HG02763 (cell line): Measurements from ENCODE around the gene SLIRP.
"Not testable (repeated sequence)": the region's sequence is repeated elsewhere in the genome, so short reads cannot be mapped to it uniquely, and the experiment has no call there.

ENCODE experiments used
- ATAC-seq: cut with Tn5 transposase; IDR thresholded peaks from one replicate; pipeline ENCODE4 v1.9.1; 2021; ENCODE audit warnings: mild to moderate bottlenecking, moderate library complexity; ENCODE audit not compliant: unreplicated experiment

Gene SLIRP

GRCh38 chr14:77707724-77708408, at the start of gene SLIRP, which contains the start of gene ALKBH1:
Gene SLIRP, plus strand, starts transcription at chr14:77708103. Its CDS starts 9 bp downstream, at chr14:77708112.
Gene ALKBH1, minus strand, starts transcription at chr14:77708023. Its CDS starts 19 bp downstream, at chr14:77708004.
- ATAC-seq: peak; percentile 93

- ATAC-seq: no peak
Observed at GRCh38 chr14:77659831-77660230, 48.1 kb upstream of the SLIRP start.

GRCh38 chr14:77660754-77661153, 47.1 kb upstream of the SLIRP start:
- no peak for ATAC-seq

GRCh38 chr14:77661562-77661961, 46.3 kb upstream of the SLIRP start:
- not testable (repeated sequence) for ATAC-seq

GRCh38 chr14:77663293-77663692, 44.6 kb upstream of the SLIRP start:
- no peak for ATAC-seq

- ATAC-seq: no peak
Observed at GRCh38 chr14:77667331-77667730, 40.6 kb upstream of the SLIRP start.

GRCh38 chr14:77673193-77673592, 34.7 kb upstream of the SLIRP start:
- ATAC-seq: no peak

- ATAC-seq: no peak
Observed at GRCh38 chr14:77674931-77675330, 33.0 kb upstream of the SLIRP start.

- no peak for ATAC-seq
Observed at GRCh38 chr14:77681196-77682157, 26.4 kb upstream of the SLIRP start.

GRCh38 chr14:77682158-77682553, 25.7 kb upstream of the SLIRP start:
- no peak for ATAC-seq

GRCh38 chr14:77691259-77691658, 16.6 kb upstream of the SLIRP start:
- no peak for ATAC-seq

- peak; percentile 23 for ATAC-seq
Observed at GRCh38 chr14:77707355-77707723, 564 bp upstream of the SLIRP start.

- ATAC-seq: no peak
Observed at GRCh38 chr14:77708749-77709148, 846 bp downstream of the SLIRP start.

- no peak for ATAC-seq
Observed at GRCh38 chr14:77709412-77709811, 1.5 kb downstream of the SLIRP start.

- no peak for ATAC-seq
Observed at GRCh38 chr14:77710364-77710763, 2.5 kb downstream of the SLIRP start.

GRCh38 chr14:77714926-77715325, 7.0 kb downstream of the SLIRP start:
- no peak for ATAC-seq

GRCh38 chr14:77717608-77718305, 9.9 kb downstream of the SLIRP start:
- no peak for ATAC-seq

- ATAC-seq: no peak
Observed at GRCh38 chr14:77721437-77721836, 13.5 kb downstream of the SLIRP start.

- no peak for ATAC-seq
Observed at GRCh38 chr14:77722301-77722700, 14.4 kb downstream of the SLIRP start.

- no peak for ATAC-seq
Observed at GRCh38 chr14:77730976-77731497, 23.1 kb downstream of the SLIRP start.
